AG08395 (cell line): ENCODE measurements around the gene QRICH2.
"Not testable (repeated sequence)": the region's sequence is repeated elsewhere in the genome, so short reads cannot be mapped to it uniquely, and the experiment has no call there.

ENCODE experiments used
- DNase-seq: peaks from one replicate; pipeline ENCODE4 v3.0.0; 2012; ENCODE audit warnings: mixed read lengths, low spot score

The QRICH2 gene

DNA sequence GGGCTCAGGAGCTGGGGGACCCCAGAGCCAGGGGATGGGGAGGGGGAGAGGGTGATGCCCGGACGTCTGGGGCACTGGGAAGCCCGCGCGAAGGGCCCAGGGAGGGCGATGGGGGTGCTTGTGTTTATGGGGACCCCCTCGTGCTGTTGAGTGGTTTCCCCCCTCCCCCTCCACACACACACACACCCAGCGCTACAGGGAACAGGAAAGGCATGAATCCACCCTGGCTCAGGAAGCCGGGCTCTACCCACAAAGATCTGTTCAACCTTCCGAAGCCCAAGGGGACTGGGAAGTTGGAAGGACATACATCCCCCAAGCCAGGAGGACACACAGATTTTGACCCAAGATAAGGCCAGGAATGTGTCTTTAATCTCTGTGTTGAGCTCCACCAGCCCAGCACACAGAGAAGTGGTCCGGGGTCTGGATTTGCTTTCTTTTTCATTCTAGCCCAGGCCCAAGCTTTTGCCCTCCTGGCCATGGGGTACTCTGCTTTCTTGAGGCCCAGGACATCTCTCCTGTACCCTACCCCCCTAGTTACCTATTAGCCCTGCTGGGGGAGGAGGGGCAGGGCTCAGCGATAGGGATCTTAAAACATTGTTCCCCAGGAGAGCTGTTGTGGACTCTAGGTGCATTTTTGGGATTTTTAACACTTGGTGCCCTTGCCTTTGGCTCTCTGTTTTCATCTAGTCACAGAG lies 41.7 kb downstream of the QRICH2 start:
- DNase-seq: no peak

DNA sequence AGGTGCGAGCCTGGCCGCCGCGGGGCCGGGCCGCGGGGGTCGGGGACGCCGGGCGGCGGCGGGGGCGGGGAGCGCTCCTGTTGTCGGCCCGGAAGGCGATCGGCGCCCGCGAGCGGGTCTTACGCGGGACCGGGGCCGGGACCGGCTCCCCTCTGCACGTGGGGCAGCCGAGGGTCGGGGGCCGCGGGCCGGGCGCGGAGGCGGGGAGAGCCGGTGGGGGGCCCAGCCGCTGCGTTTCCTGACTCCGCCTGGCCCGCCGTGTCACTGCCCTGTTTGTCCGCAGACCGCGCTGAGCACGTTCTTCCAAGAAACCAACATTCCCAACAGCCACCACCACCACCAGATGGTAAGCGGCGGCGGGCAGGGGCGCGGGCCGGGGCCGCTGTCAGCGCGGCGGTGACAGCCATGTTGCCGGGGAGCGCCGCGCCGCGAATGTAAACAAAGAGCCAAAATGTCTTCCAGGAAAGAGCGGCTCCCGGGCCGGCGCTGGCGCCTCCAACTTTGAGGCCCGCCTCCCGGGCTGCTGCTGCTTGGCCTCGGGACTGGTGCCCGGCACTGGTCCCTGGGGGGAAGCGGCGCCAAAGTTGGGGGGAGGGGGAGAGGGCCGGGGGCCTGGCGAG lies 42.3 kb downstream of the QRICH2 start:
- DNase-seq: peak; percentile 50

DNA sequence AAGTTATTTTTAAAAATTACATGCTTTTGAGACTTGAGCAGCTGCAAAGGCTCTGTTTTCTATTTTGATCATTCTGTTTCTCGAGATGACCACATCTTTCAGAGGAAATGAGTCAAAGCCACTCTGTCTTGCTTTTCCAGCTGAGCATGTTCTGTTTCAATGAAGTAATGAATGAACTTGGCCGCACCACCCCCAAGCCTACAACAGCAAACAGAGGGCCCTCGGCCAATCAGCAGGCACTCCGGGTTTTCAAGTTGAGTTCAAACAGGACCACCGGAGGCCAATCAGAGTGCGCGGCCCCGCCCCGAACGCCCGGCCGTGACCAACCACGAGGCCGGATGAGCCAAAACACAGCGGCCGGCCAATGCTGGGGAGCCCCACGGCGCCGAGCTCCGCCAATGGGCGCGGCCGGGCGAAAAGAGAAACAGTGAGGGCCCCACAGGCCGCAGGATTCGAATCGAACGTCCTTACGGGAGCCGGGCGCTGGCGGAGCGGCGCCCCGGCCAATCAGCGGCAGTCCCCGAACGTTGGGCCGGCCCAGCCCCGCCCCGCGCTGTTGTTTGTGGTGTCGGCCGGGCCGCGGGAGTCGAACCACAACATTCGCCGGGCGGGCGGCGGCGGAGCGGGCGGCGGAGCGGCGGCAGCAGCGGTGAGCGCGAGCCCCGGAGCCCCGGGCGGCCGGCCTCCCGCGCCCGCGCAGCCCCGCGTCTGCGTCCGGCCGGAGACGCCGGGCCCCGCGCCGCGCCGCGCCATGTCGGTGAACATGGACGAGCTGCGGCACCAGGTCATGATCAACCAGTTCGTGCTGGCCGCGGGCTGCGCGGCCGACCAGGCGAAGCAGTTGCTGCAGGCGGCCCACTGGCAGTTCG lies 43.1 kb downstream of the QRICH2 start, which contains the start of gene UBALD2:
TSS of gene UBALD2 (plus strand) at position 594 of the 869 bp plus-strand sequence. CDS start at position 752, 158 bp downstream.
- DNase-seq: peak; percentile 99

DNA sequence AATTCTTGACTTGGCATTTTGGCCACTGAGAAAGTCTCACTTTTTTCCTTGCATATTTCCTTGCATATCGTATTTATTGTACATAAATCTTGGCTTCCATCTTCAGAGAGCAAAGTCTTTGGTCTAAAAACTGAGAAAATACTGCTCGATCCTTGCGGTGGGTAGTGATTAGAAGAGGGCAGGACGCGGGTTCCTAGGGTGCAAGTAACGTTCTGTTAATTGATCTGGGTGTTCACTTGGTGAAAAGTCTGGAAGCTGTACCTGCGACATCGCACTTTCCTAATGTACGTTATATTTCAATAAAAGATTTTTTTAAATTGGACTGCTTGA lies 43.7 kb downstream of the QRICH2 start:
- DNase-seq: no peak

DNA sequence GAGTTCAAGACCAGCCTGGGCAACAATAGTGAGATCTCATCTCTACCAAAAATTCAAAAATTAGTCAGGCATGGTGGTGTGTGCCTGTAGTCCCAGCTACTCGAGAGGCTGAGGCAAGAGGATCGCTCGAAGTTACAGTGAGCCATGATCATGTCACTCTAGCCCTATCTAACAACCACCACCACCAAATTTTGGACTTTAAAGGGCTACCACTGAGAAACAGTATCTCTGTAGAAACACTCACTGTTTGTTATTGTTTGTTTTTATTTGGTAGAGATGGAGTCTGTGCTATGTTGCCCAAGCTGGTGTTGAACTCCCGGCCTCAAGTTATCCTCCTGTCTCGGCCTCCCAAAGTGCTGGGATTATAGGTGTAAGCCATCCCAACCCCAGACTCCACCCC lies 44.2 kb downstream of the QRICH2 start:
- no peak for DNase-seq

DNA sequence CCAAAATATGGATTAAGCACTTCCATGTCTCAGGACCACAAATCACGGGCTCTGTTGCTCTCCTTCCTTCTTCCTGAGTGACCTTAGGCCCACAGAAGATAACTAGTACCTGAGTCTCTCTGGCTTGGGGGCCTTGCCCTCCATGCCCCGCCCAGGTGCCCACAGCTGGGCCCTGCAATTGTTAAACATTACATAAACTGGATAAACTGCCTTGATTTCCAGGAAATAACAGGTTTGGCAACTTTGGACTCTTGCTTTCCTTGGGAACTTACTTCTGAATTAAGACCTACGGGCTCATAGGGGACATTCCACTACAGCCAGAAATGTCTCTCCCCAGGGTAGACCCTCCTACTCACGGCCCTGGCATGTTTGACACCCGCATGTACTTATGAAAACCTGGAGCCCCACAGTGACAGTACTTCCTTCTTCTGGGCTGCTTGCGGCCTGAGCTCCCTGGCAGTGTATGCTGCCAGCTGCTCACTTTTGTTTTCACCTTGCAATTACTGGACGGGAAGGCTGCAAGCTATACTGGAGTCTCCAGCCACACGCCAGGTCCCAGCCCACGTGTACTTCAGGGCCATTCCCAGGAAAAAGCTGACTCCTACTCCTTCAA lies 45.2 kb downstream of the QRICH2 start:
- no peak for DNase-seq

DNA sequence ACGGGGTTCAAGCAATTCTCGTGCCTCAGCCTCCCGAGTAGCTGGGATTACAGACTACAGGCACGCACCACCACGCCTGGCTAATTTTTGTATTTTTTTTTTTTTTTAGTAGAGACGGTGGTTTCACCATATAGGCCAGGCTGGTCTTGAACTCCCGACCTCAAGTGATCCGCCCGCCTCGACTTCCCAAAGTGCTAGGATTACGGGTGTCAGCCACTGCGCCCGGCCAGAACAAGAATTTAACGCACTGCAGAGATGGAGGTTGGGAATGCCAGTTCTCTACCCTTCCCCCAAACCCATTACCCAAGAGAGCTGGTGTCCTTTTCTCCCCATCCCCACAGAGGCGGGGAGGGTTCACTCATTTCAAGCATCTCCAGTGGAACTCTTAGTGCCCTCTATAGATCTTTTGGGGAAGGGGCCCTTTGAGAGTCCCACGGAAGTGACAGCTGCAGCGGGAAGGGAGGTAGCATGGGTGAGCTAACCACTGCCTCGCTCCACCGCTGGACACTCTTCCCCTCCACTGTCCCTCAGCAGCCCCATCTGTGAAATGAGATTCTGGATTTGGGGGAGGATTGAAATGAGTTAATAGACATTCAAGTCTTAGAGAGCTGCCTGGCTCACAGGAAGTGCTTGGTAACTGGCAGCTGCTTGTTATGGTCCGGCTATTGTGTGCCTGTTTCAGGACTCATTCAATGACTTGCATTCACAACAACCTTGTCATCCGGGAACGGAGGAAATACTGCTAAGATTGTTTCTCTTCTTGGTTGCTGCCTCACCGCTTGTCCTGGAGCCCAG lies 46.5 kb downstream of the QRICH2 start:
- no peak for DNase-seq

DNA sequence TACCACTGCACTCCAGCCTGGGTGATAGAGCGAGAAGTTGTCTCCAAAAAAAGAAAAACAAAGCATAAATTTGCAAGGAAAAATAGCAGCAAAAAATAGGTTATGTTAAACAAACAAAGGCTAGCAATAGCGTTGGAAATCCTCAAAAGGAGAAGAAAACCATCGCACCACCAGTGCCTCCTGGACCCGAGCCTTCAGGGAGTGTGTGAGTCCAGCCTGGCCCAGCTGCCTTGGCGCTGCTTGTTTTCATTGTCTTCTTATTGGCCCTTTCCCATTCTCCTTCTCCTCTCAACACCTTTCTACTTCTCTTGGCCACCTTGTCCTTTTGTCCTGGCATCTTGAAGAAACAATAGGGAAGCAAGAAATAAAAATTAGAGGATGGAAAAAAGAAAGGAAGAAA lies 47.4 kb downstream of the QRICH2 start:
- no peak for DNase-seq

DNA sequence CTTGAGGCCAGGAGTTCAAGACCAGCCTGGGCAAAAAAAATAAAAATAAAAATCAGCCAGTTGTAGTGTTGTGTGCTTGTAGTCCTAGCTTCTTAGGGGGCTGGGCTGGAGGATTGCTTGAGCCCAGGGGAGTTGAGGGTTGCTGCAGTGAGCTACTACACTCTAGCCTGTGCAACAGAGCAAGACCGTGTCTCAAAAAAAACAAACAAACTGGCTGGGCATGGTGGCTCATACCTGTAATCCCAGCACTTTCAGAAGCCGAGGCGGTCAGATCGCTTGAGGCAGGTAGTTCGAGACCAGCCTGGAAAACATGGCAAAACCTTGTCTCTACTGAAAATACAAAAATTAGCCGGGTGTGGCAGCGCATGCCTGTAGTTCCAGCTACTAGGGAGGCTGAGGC lies 47.9 kb downstream of the QRICH2 start:
- DNase-seq: no peak

DNA sequence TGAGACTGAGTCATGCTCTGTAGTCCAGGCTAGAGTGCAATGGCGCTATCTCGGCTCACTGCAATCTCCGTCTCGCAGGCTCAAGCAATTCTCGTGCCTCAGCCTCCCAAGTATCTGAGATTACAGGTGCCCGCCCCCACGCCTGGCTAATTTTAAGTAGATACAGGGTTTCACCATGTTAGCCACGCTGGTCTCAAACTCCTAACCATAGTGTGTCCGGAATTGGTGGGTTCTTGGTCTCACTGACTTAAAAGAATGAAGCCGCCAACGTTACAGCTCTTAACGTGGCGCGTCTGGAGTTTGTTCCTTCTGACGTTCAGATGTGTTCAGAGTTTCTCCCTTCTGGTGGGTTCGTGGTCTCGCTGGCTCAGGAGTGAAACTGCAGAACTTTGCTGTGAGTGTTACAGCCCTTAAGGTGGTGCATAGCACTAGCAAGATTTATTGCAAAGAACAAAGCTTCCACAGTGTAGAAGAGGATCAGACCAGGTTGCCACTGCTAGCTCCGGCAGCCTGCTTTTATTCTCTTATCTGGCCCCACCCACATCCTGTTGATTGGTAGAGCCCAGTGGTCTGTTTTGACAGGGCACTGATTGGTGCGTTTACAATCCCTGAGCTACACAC lies 51.5 kb downstream of the QRICH2 start:
- not testable (repeated sequence) for DNase-seq

DNA sequence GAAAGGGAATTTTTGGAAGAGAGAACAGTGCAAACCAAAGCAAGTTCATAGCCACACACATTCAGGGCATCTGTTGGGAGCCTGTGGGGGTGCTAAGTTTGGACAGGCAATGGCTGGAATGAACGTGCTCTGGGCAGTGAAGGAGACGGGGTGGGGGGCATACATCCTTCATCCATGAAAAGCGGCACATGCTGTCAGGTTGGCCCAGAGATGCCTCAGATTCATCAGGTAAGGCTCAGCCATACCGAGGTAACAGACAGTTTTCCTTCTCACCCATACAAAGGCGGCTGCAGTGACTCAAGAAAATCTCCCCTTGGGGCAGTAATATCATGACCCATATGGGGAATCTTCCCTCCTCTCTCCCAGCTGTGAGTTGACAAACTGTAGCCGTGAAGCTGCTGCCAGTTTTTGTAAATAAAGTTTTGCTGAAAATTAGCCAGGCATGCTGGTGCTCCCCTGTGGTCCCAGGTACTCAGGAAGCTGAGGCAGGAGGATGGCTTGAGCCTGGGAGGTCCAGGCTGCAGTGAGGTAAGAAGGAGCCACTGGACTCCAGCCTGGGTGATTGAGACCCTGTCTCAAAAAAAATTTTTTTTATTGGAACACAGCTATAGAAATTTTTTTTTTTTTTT lies 52.2 kb downstream of the QRICH2 start:
- DNase-seq: no peak

DNA sequence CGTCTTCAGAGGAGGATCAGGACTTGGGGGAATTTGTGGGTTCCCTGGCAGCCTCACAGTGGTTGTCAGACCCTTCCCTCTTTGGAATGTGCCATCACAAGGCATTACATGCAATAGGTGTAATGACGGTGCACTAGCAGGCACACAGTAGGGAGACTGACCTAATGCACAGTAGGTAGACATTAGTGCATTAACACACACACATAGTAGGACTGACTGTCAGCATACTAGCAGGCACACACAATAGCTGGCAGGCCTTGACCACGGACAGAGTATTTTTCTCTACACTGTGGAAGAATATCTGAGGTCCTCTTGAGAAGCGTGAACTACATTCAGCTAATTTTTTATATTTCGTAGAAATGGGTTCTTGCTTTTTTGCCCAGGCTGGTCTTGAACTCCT lies 53.8 kb downstream of the QRICH2 start:
- DNase-seq: no peak

DNA sequence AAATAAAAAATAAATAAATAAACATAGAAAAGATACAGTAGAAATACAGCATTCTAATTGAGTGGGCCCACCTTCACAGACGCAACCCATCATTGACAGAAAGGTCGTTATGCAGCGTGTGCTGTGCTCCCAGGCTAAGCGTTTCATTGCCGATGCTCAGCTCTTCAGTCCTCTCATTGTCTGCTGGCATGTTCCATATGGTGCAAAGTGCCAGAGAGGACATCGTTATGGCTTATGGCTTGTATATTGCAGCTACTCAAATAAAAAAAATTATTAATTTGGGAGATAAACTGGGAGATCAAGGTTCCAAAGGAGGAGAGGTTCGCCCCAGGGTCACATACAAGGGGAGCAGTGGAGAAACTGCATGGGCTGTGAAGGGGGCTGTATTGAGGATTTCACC lies 54.2 kb downstream of the QRICH2 start:
- no peak for DNase-seq

DNA sequence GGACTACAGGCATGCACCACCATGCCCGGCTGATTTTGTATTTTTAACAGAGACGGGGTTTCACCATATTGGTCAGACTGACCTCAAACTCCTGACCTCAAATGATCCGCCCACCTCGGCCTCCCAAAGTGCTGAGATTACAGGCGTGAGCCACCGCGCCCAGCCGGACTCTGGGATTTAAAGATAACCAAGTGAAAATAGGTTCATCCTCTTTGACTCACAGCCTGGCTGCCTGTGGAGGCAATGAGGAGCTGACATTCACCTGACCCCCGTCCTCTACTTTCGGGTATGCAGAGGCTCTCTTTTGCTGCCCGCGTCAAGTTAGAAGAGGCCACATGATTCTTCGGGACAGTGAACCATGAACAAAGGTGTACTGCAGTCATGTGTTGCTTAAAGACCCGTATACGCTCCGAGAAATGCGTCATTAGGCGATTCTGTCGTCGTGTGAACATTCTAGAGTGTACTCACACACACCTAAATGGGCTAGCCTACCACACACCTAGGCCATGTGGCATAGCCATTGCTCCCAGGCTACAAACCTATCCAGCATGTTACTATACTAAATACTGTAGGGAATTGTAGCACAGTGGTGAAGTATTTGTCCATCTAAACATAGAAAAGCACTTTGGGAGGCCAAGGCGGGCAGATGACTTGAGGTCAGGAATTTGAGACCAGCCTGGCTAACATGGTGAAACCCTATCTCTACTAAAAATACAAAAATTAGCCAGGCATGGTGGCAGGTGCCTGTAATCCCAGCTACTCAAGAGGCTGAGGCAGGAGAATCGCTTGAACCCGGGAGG lies 54.9 kb downstream of the QRICH2 start:
- not testable (repeated sequence) for DNase-seq

DNA sequence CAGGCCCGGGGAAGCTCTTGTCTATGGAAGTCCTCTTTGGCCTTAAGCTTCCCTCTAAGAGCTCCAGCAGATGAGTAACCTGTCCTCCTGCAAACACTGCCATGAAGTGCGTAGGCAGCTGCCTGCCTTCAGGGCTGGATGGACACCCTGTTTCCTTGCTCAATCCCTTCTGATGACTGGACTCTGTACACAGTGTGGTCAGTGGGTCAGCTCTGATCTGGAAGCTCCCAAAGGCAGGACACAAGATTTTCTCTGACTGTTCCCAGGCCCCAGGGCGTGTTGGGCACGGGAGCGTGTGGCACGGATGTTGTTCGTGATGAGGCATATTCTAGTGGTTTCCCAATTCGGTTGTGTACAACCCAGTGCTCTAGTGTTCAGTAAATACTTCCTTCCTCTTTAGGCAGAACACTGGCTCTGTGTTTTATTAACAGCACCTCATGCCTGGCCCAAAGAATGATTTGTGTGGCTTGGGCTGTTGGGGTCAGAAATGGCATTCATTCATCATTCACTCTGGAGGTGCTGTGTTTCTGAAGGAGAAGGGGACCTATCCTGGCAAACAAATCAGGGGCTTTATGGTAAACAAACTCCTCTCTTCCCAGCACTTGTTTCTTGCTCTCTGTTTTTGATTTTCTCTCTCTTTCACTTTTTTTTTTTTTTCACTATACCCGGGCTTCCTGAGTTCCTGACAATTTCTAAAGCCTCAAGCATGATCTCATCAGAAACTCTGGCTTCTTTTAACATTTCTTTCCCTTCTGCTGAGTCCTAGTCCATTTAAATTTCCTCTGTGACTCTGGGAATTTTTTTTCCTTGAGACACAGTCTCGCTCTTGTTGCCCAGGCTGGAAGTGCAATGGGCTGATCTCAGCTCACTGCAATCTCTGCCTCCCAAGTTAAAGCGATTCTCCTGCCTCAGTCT lies 55.8 kb downstream of the QRICH2 start:
- peak; percentile 88 for DNase-seq

DNA sequence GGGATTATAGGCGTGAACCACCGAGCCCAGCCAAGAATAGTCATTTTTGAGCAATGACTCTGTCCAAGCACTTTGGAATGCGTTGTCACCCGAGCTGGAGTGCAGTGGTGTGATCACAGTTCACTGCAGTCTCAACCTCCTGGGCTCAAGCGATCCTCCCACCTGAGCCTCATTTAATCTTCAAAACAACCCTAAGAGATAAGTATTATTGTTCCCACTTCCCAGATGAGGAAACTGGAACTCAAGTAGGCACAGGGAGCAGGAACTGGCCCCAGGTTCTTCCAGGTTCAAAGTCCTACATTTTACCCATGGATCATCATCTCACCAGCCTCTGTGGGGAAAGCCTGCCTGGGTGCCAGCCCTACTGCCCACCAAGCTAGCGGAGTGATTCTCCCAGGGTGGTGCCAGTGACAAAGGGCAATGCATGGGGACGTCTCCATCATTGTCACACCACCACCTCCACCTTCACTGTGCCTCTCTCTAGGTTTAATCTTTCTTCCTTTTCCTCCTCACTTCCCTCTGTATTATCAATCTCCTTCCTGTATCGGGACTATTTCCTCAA lies 56.5 kb downstream of the QRICH2 start:
- DNase-seq: no peak

DNA sequence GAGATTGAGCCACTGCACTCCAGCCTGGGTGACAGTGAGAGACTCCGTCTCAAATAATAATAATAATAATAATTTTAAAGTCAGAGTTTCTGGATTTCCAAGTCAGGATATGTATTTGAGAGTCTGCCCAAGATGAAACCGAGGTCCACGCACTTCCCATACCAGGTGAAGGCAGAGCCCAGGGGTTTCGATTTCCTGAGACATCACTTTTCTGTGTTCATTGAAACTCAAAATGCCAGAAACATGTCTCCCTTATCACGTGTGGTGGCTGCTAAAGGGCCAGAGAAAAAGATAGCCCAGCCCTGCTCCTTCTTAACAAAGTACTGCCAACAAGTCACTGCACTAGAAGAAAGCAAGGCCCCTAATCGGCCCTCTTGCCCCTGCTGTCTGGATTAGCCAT lies 57.9 kb downstream of the QRICH2 start:
- DNase-seq: no peak

DNA sequence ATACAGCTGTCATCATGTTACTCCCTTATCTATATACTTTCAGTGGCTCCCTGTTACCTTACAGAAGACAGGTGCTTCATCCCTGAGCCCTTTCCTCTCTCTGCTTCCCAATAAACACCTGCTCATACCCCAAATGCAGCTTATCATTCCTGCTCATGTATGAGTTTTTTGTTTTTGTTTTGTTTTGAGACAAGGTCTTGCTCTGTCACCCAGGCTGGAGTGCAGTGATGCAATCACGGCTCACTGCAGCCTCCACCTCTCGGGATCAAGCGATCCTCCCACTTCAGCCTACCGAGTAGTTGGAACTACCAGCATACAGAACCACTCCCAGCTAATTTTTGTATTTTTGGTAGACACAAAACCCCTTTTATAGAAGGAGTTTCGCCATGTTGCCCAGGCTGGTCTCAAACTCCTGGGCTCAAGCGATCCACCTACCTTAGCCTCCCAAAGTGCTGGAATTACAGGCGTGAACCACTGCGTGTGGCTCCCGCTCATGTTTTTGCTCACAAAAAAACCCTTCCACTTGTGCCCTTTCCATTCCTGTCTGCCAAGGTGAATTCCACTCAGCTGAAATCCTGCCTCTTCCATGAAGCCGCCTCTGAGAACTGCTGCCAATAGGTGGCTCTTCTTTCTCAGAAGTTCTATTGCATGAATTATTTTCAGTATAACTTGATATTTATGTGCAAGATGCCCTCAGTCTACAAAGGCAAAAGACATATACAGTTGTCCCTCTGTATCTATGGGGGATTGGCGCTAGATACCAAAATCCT lies 59.9 kb downstream of the QRICH2 start:
- DNase-seq: no peak
